ENCODE data around the gene RTCB. TPM values are rescaled to one million over a fixed set of nuclear protein-coding genes. Genes with fewer than 3 reads are reported as not detected.

The RTCB gene
- polyA plus RNA-seq, 2 donors: 12.8 to 52.3 TPM

GRCh38 chr22:32417906-32418305, 5.9 kb upstream of the RTCB start:
- Histone ChIP-seq H3K36me3 (ENCODE audit: control insufficient read depth in 2 of 2, insufficient read depth in 2 of 2, low read length in 1 of 2) (no peaks in the 10 kb centered on the region), H3K27me3 (ENCODE audit: control insufficient read depth in 1 of 2, insufficient read depth in 2 of 2, low read length in 2 of 2) (no peaks in the 10 kb centered on the region), H3K27ac (ENCODE audit: low read depth in 2 of 2, low read length in 1 of 2) (no peak overlapping the region), H3K4me3 (ENCODE audit: low read depth in 1 of 2, low read length in 2 of 2) (no peak overlapping the region), H3K4me1 (ENCODE audit: control insufficient read depth in 2 of 2, insufficient read depth in 2 of 2, low read length in 1 of 2) (no peaks in the 10 kb centered on the region), H3K9me3 (ENCODE audit: control insufficient read depth in 2 of 2, insufficient read depth in 1 of 2, low read depth in 1 of 2, low read length in 1 of 2) (no peaks in the 10 kb centered on the region)
- 68 to 76% methylated on average over 4 of the region's 4 CpGs for WGBS, 2 donors

DNA sequence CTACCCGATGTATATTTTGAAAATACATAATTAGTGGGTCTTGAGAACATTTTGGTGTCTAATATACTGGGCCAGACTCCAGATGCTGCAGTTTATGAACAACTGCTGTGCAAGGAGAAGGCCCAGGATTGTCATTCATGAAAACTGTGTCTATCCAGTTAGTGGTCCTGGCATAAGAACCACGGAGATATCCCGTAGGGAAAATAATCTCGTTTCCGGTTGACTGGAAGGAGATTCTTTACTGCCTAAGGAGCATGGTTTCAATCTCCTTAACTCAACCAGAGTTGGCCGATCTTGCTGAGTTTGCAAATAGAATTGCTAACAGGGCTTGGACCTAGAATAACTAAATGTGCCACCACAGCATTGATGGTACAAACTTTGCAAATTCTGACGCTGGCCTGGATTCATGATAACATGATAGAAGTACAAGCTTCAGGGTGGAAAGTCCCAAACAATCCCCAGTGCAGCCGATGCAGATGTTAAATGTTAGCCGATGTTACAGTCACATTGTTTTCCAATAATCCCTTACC, 4.6 kb upstream of the RTCB start:
- Histone ChIP-seq H3K27ac (ENCODE audit: low read depth in 2 of 2, low read length in 1 of 2) (no peak overlapping the region), H3K4me3 (ENCODE audit: low read depth in 1 of 2, low read length in 2 of 2) (no peak overlapping the region), H3K27me3 (ENCODE audit: control insufficient read depth in 1 of 2, insufficient read depth in 2 of 2, low read length in 2 of 2) (no peaks in the 10 kb centered on the region), H3K9me3 (ENCODE audit: control insufficient read depth in 2 of 2, insufficient read depth in 1 of 2, low read depth in 1 of 2, low read length in 1 of 2) (no peaks in the 10 kb centered on the region), H3K4me1 (ENCODE audit: control insufficient read depth in 2 of 2, insufficient read depth in 2 of 2, low read length in 1 of 2) (no peaks in the 10 kb centered on the region), H3K36me3 (ENCODE audit: control insufficient read depth in 2 of 2, insufficient read depth in 2 of 2, low read length in 1 of 2) (no peaks in the 10 kb centered on the region)
- WGBS, 2 donors: 80% methylated on average over 9 of the region's 9 CpGs

GRCh38 chr22:32414191-32414590, 2.1 kb upstream of the RTCB start:
- H3K4me3 ChIP-seq (ENCODE audit: low read depth in 1 of 2, low read length in 2 of 2): no peak overlapping the region
- 52 to 59% methylated on average over 7 of the region's 7 CpGs for WGBS, 2 donors
- no peak overlapping the region for H3K27ac ChIP-seq (ENCODE audit: low read depth in 2 of 2, low read length in 1 of 2)
- peaks cover 3 to 4% of the 10 kb centered on the region in 2 donors for H3K4me1 ChIP-seq (ENCODE audit: control insufficient read depth in 2 of 2, insufficient read depth in 2 of 2, low read length in 1 of 2)
- no peaks in the 10 kb centered on the region for H3K9me3 ChIP-seq (ENCODE audit: control insufficient read depth in 2 of 2, insufficient read depth in 1 of 2, low read depth in 1 of 2, low read length in 1 of 2)
- H3K27me3 ChIP-seq (ENCODE audit: control insufficient read depth in 1 of 2, insufficient read depth in 2 of 2, low read length in 2 of 2): no peaks in the 10 kb centered on the region
- no peaks in the 10 kb centered on the region for H3K36me3 ChIP-seq (ENCODE audit: control insufficient read depth in 2 of 2, insufficient read depth in 2 of 2, low read length in 1 of 2)

- Histone ChIP-seq H3K27me3 (ENCODE audit: control insufficient read depth in 1 of 2, insufficient read depth in 2 of 2, low read length in 2 of 2) (no peaks in the 10 kb centered on the region), H3K4me3 (ENCODE audit: low read depth in 1 of 2, low read length in 2 of 2) (no peak overlapping the region), H3K9me3 (ENCODE audit: control insufficient read depth in 2 of 2, insufficient read depth in 1 of 2, low read depth in 1 of 2, low read length in 1 of 2) (no peaks in the 10 kb centered on the region), H3K4me1 (ENCODE audit: control insufficient read depth in 2 of 2, insufficient read depth in 2 of 2, low read length in 1 of 2) (peaks cover 3 to 4% of the 10 kb centered on the region in 2 donors), H3K27ac (ENCODE audit: low read depth in 2 of 2, low read length in 1 of 2) (no peak overlapping the region), H3K36me3 (ENCODE audit: control insufficient read depth in 2 of 2, insufficient read depth in 2 of 2, low read length in 1 of 2) (no peaks in the 10 kb centered on the region)
- WGBS, 2 donors: 88 to 93% methylated on average over 2 of the region's 2 CpGs
Observed at GRCh38 chr22:32413719-32414118, 1.7 kb upstream of the RTCB start.

- no peaks in the 10 kb centered on the region for H3K9me3 ChIP-seq (ENCODE audit: control insufficient read depth in 2 of 2, insufficient read depth in 1 of 2, low read depth in 1 of 2, low read length in 1 of 2)
- no peaks in the 10 kb centered on the region for H3K27me3 ChIP-seq (ENCODE audit: control insufficient read depth in 1 of 2, insufficient read depth in 2 of 2, low read length in 2 of 2)
- peaks cover 5 to 6% of the 10 kb centered on the region in 2 donors for H3K36me3 ChIP-seq (ENCODE audit: control insufficient read depth in 2 of 2, insufficient read depth in 2 of 2, low read length in 1 of 2)
- H3K4me3 ChIP-seq (ENCODE audit: low read depth in 1 of 2, low read length in 2 of 2): peak overlapping the region; percentile 97 to 99
- H3K27ac ChIP-seq (ENCODE audit: low read depth in 2 of 2, low read length in 1 of 2): peak overlapping the region; percentile 73 to 93
- 0 to 1% methylated on average over 12 of the region's 12 CpGs for WGBS, 2 donors
- peaks cover 3 to 4% of the 10 kb centered on the region in 2 donors for H3K4me1 ChIP-seq (ENCODE audit: control insufficient read depth in 2 of 2, insufficient read depth in 2 of 2, low read length in 1 of 2)
Observed at GRCh38 chr22:32411402-32411801, 645 bp downstream of the RTCB start.

- peaks cover 6% of the 10 kb centered on the region in 2 donors for H3K36me3 ChIP-seq (ENCODE audit: control insufficient read depth in 2 of 2, insufficient read depth in 2 of 2, low read length in 1 of 2)
- peaks cover 3 to 4% of the 10 kb centered on the region in 2 donors for H3K4me1 ChIP-seq (ENCODE audit: control insufficient read depth in 2 of 2, insufficient read depth in 2 of 2, low read length in 1 of 2)
- H3K4me3 ChIP-seq (ENCODE audit: low read depth in 1 of 2, low read length in 2 of 2): peak overlapping the region in 1 of 2 donors; percentile 99
- H3K27ac ChIP-seq (ENCODE audit: low read depth in 2 of 2, low read length in 1 of 2): peak overlapping the region in 1 of 2 donors; percentile 10
- WGBS, 2 donors: 78 to 85% methylated on average over 4 of the region's 4 CpGs
- no peaks in the 10 kb centered on the region for H3K9me3 ChIP-seq (ENCODE audit: control insufficient read depth in 2 of 2, insufficient read depth in 1 of 2, low read depth in 1 of 2, low read length in 1 of 2)
- H3K27me3 ChIP-seq (ENCODE audit: control insufficient read depth in 1 of 2, insufficient read depth in 2 of 2, low read length in 2 of 2): no peaks in the 10 kb centered on the region
Observed at GRCh38 chr22:32410459-32410858, 1.6 kb downstream of the RTCB start.

DNA sequence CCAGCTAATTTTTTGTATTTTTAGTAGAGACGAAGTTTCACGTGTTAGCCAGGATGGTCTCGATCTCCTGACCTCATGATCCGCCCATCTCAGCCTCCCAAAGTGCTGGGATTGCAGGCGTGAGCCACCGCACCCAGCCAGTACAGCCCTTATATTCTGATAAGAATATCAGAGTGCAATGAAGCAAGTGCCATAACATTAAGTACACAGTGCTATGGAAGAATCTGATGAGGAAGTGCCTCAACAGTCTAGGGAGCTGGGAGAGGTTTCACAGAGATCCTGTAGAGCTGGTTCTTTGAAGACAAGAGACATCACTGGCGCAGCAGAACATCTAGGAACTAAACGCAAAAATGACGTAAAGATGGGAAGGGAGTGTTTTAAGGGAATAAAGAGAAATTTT, 2.1 kb downstream of the RTCB start:
- no peak overlapping the region for H3K27ac ChIP-seq (ENCODE audit: low read depth in 2 of 2, low read length in 1 of 2)
- peak overlapping the region in 1 of 2 donors; percentile 99 for H3K4me3 ChIP-seq (ENCODE audit: low read depth in 1 of 2, low read length in 2 of 2)
- H3K9me3 ChIP-seq (ENCODE audit: control insufficient read depth in 2 of 2, insufficient read depth in 1 of 2, low read depth in 1 of 2, low read length in 1 of 2): no peaks in the 10 kb centered on the region
- WGBS, 2 donors: 85 to 93% methylated on average over 9 of the region's 9 CpGs
- peaks cover 6% of the 10 kb centered on the region in 2 donors for H3K36me3 ChIP-seq (ENCODE audit: control insufficient read depth in 2 of 2, insufficient read depth in 2 of 2, low read length in 1 of 2)
- peaks cover 3 to 4% of the 10 kb centered on the region in 2 donors for H3K4me1 ChIP-seq (ENCODE audit: control insufficient read depth in 2 of 2, insufficient read depth in 2 of 2, low read length in 1 of 2)
- H3K27me3 ChIP-seq (ENCODE audit: control insufficient read depth in 1 of 2, insufficient read depth in 2 of 2, low read length in 2 of 2): no peaks in the 10 kb centered on the region

DNA sequence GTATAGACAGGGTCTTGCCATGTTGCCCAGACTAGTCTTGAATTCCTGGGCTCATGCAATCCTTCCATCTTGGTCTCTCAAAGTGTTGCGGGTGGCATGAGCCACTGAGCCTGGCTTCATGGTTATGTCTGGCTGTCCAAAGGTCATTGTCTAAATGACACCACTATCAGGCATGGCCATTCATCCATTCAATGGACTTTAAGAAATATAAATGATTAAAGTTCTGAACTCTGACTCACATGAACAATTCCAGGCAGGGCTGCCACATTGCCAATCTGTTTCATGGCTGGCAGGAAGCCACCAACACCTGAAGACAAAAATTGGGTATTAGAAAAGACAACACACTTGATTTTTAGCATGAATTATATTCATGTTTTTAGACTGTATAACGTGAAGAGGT, 4.1 kb downstream of the RTCB start:
- Histone ChIP-seq H3K36me3 (ENCODE audit: control insufficient read depth in 2 of 2, insufficient read depth in 2 of 2, low read length in 1 of 2) (peaks cover 6% of the 10 kb centered on the region in 2 donors), H3K27me3 (ENCODE audit: control insufficient read depth in 1 of 2, insufficient read depth in 2 of 2, low read length in 2 of 2) (no peaks in the 10 kb centered on the region), H3K9me3 (ENCODE audit: control insufficient read depth in 2 of 2, insufficient read depth in 1 of 2, low read depth in 1 of 2, low read length in 1 of 2) (no peaks in the 10 kb centered on the region), H3K4me1 (ENCODE audit: control insufficient read depth in 2 of 2, insufficient read depth in 2 of 2, low read length in 1 of 2) (peaks cover 3 to 4% of the 10 kb centered on the region in 2 donors), H3K27ac (ENCODE audit: low read depth in 2 of 2, low read length in 1 of 2) (peak overlapping the region in 1 of 2 donors; percentile 9), H3K4me3 (ENCODE audit: low read depth in 1 of 2, low read length in 2 of 2) (no peak overlapping the region)
- 49 to 55% methylated on average over 2 of the region's 2 CpGs for WGBS, 2 donors

DNA sequence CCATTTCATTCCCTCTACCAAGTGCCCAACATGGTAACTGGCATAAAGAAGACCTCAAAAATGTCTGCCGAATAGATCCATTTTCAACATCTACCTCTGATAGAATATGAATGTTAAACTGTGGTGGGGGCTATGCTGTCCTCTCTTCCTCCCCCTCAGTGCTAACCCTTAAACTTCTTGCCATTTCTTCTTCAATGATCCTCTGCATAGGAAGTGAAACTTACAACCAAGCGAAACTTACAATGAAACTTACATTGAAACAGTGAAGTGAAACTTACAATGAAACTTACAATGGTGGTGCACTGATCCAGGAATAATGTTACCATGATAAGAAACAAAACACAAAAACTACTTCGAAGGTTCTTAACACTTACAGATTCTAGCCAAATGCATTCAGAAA, 4.7 kb downstream of the RTCB start:
- H3K9me3 ChIP-seq (ENCODE audit: control insufficient read depth in 2 of 2, insufficient read depth in 1 of 2, low read depth in 1 of 2, low read length in 1 of 2): no peaks in the 10 kb centered on the region
- peaks cover 3 to 4% of the 10 kb centered on the region in 2 donors for H3K4me1 ChIP-seq (ENCODE audit: control insufficient read depth in 2 of 2, insufficient read depth in 2 of 2, low read length in 1 of 2)
- H3K36me3 ChIP-seq (ENCODE audit: control insufficient read depth in 2 of 2, insufficient read depth in 2 of 2, low read length in 1 of 2): peaks cover 6% of the 10 kb centered on the region in 2 donors
- no peak overlapping the region for H3K27ac ChIP-seq (ENCODE audit: low read depth in 2 of 2, low read length in 1 of 2)
- WGBS, 2 donors: 87 to 89% methylated on average over 3 of the region's 3 CpGs
- H3K27me3 ChIP-seq (ENCODE audit: control insufficient read depth in 1 of 2, insufficient read depth in 2 of 2, low read length in 2 of 2): no peaks in the 10 kb centered on the region
- H3K4me3 ChIP-seq (ENCODE audit: low read depth in 1 of 2, low read length in 2 of 2): no peak overlapping the region

- Histone ChIP-seq H3K36me3 (ENCODE audit: control insufficient read depth in 2 of 2, insufficient read depth in 2 of 2, low read length in 1 of 2) (peaks cover 6 to 12% of the 10 kb centered on the region in 2 donors), H3K27ac (ENCODE audit: low read depth in 2 of 2, low read length in 1 of 2) (no peak overlapping the region), H3K27me3 (ENCODE audit: control insufficient read depth in 1 of 2, insufficient read depth in 2 of 2, low read length in 2 of 2) (no peaks in the 10 kb centered on the region), H3K4me3 (ENCODE audit: low read depth in 1 of 2, low read length in 2 of 2) (no peak overlapping the region), H3K9me3 (ENCODE audit: control insufficient read depth in 2 of 2, insufficient read depth in 1 of 2, low read depth in 1 of 2, low read length in 1 of 2) (no peaks in the 10 kb centered on the region), H3K4me1 (ENCODE audit: control insufficient read depth in 2 of 2, insufficient read depth in 2 of 2, low read length in 1 of 2) (no peaks in the 10 kb centered on the region)
- WGBS, 2 donors: 84 to 86% methylated on average over 2 of the region's 2 CpGs
Observed at GRCh38 chr22:32404021-32404420, 8.0 kb downstream of the RTCB start.

All from esophagus (tissue), 2 donors.